Neural progenitor cell (in vitro differentiated cells): ENCODE measurements around the gene ANXA11. TPM values are rescaled to one million over a fixed set of nuclear protein-coding genes. Genes with fewer than 3 reads are reported as not detected.

ENCODE experiments used
- DNase-seq: peaks from one replicate; pipeline ENCODE4 v3.0.0-alpha.2; 2016; ENCODE audit warnings: low spot score
- H2AFZ ChIP-seq: fragments of 200-600 bp; sonication (generic); replicated peaks from 2 replicates; pipeline ENCODE4 v1.6.1; 2016; ENCODE audit warnings: antibody characterized with exemption
- H3F3A ChIP-seq: fragments of 200-600 bp; sonication (generic); 2 replicates; pipeline ENCODE4 v1.6.1; 2016; ENCODE audit warnings: antibody characterized with exemption, low read depth
- H3K27ac ChIP-seq: fragments of 200-600 bp; sonication (generic); 2 replicates; pipeline ENCODE4 v1.5.1; 2016; ENCODE audit warnings: mild to moderate bottlenecking
- H3K27me3 ChIP-seq: fragments of 200-600 bp; sonication (generic); 2 replicates; pipeline ENCODE4 v1.6.1; 2016; ENCODE audit warnings: mild to moderate bottlenecking, moderate library complexity
- H3K36me3 ChIP-seq: fragments of 200-600 bp; sonication (generic); 2 replicates; pipeline ENCODE4 v1.5.1; 2016
- H3K4me1 ChIP-seq: fragments of 200-600 bp; sonication (generic); 2 replicates; pipeline ENCODE4 v1.6.1; 2016; ENCODE audit warnings: mixed run types
- H3K4me2 ChIP-seq: fragments of 200-600 bp; sonication (generic); 2 replicates; pipeline ENCODE4 v1.6.1; 2016
- H3K4me3 ChIP-seq: fragments of 200-600 bp; sonication (generic); 2 replicates; pipeline ENCODE4 v1.5.1; 2016
- H3K79me2 ChIP-seq: fragments of 200-600 bp; sonication (generic); 2 replicates; pipeline ENCODE4 v1.6.1; 2016; ENCODE audit warnings: low read depth
- H3K9ac ChIP-seq: fragments of 200-600 bp; sonication (generic); 2 replicates; pipeline ENCODE4 v1.6.1; 2016
- H3K9me3 ChIP-seq: fragments of 200-600 bp; sonication (generic); 2 replicates; pipeline ENCODE4 v1.5.1; 2016; ENCODE audit warnings: low read depth
- H4K20me1 ChIP-seq: fragments of 200-600 bp; sonication (generic); 2 replicates; pipeline ENCODE4 v1.6.1; 2016; ENCODE audit warnings: low read depth
- H3K27ac Mint-ChIP-seq: 3 replicates; pipeline ENCODE4 v1.8.0; 2021; ENCODE audit warnings: mixed read lengths
- H3K27me3 Mint-ChIP-seq: 2 replicates; pipeline ENCODE4 v1.8.0; 2022; ENCODE audit warnings: low read depth, mild to moderate bottlenecking, inconsistent platforms, moderate library complexity, mixed read lengths; ENCODE audit not compliant: insufficient read depth
- H3K36me3 Mint-ChIP-seq: 3 replicates; pipeline ENCODE4 v1.8.0; 2021; ENCODE audit warnings: mixed read lengths
- H3K4me1 Mint-ChIP-seq: 3 replicates; pipeline ENCODE4 v1.8.0; 2021; ENCODE audit warnings: mixed read lengths
- H3K4me3 Mint-ChIP-seq: 3 replicates; pipeline ENCODE4 v1.8.0; 2021; ENCODE audit warnings: mild to moderate bottlenecking, moderate library complexity, mixed read lengths
- H3K9me3 Mint-ChIP-seq: 3 replicates; pipeline ENCODE4 v1.8.0; 2020; ENCODE audit warnings: mixed read lengths
- CTCF ChIP-seq: fragments of 200-600 bp; sonication (generic); IDR thresholded peaks from 2 replicates; pipeline ENCODE4 v1.5.1; 2017; ENCODE audit warnings: antibody characterized with exemption, mild to moderate bottlenecking
- EZH2 ChIP-seq: fragments of 200-600 bp; sonication (generic); IDR thresholded peaks from 2 replicates; pipeline ENCODE4 v1.6.1; 2017; ENCODE audit warnings: antibody characterized with exemption, mild to moderate bottlenecking, moderate library complexity
- EZH2phosphoT487 ChIP-seq: fragments of 200-600 bp; sonication (generic); IDR thresholded peaks from 2 replicates; pipeline ENCODE4 v1.6.1; 2017; ENCODE audit warnings: antibody characterized with exemption
- total RNA-seq: library from RNA; depleted of rRNA; stranded (reverse); fragments of >200 nt; gene quantifications from 2 replicates; pipeline ENCODE4 v1.2.3, GENCODE V29; 2015; ENCODE audit warnings: low replicate concordance

ANXA11 gene
- total RNA-seq, 1 donor from 2014 or later = 2.7 TPM

DNA sequence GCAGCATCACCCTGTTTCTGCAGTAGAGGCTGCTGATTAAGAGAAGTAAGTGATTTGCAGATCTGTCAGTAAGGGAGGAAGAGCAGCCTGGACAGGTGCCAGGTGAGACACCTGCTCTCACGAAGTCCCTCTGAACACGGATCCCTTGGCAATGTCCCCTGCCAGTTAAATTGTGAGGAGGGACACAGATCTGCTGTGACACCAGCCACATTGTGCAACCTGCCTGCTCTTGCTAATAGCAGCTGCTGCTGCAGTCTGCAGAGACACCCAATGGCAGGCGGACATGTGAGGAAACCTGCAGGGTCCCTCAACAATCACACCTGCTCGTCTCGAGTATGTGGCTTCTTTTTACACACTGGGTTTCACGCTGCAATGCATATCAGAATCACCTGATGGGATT is 31.9 kb downstream of the ANXA11 start:
- H4K20me1 ChIP-seq = no peaks in the 10 kb centered on the region
- H2AFZ ChIP-seq = no peak overlapping the region
- H3K79me2 ChIP-seq = no peaks in the 10 kb centered on the region
- no peaks in the 10 kb centered on the region for H3K27me3 ChIP-seq
- H3K9ac ChIP-seq = no peak overlapping the region
- H3F3A ChIP-seq = no peaks in the 10 kb centered on the region
- H3K4me1 ChIP-seq = peaks cover 9% of the 10 kb centered on the region
- Mint-ChIP-seq H3K9me3 (no peaks in the 10 kb centered on the region), H3K4me3 (no peak overlapping the region), H3K27ac (no peak overlapping the region), H3K4me1 (peaks cover 5% of the 10 kb centered on the region), H3K27me3 (peaks cover 11% of the 10 kb centered on the region), H3K36me3 (no peaks in the 10 kb centered on the region)
- no peak overlapping the region for H3K27ac ChIP-seq
- H3K36me3 ChIP-seq = no peaks in the 10 kb centered on the region
- no peaks in the 10 kb centered on the region for H3K9me3 ChIP-seq
- no peak overlapping the region for H3K4me2 ChIP-seq
- no peak for DNase-seq
- TF ChIP-seq EZH2phosphoT487 (no peak), EZH2 (no peak), CTCF (no peak)
- H3K4me3 ChIP-seq = no peak overlapping the region

- no peak for TF ChIP-seq CTCF
- TF ChIP-seq EZH2phosphoT487 = no peak
- no peak for TF ChIP-seq EZH2
- H3K27ac Mint-ChIP-seq = no peak overlapping the region
- Histone ChIP-seq H3K27me3 (no peaks in the 10 kb centered on the region), H3K79me2 (no peaks in the 10 kb centered on the region), H3K9ac (no peak overlapping the region), H3K4me2 (no peak overlapping the region), H3K4me3 (no peak overlapping the region), H3K4me1 (peaks cover 9% of the 10 kb centered on the region), H3K36me3 (no peaks in the 10 kb centered on the region), H2AFZ (no peak overlapping the region), H3K27ac (no peak overlapping the region), H3F3A (no peaks in the 10 kb centered on the region), H4K20me1 (no peaks in the 10 kb centered on the region), H3K9me3 (no peaks in the 10 kb centered on the region)
- peaks cover 11% of the 10 kb centered on the region for H3K27me3 Mint-ChIP-seq
- DNase-seq = no peak
- H3K9me3 Mint-ChIP-seq = no peaks in the 10 kb centered on the region
- no peaks in the 10 kb centered on the region for H3K36me3 Mint-ChIP-seq
- peaks cover 3% of the 10 kb centered on the region for H3K4me1 Mint-ChIP-seq
- H3K4me3 Mint-ChIP-seq = no peak overlapping the region
These were observed 32.4 kb downstream of the ANXA11 start for GRCh38 chr10:80172896-80173295.

DNA sequence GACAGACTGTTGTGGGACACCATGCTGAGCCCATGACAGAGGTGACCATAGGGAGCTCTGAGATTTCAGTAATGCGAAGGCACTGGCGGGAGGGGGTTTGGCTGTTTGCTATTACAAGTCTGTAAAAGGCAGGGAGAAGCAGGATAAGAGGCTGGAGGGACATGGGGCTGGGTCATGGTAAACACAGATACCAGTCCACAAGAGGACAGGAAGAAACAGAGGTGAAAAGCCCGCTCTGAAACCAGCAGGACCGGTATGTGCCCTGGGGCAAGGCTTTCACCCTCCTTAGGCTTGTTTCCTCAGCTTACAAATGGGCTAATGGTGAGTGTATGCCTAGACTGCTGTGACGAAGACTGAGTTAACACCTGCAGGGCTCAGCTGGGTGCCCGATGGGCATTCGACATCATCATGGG is 34.1 kb downstream of the ANXA11 start:
- peaks cover 11% of the 10 kb centered on the region for H3K27me3 Mint-ChIP-seq
- no peaks in the 10 kb centered on the region for H3F3A ChIP-seq
- no peak overlapping the region for H3K9ac ChIP-seq
- H3K4me3 ChIP-seq = no peak overlapping the region
- H3K27me3 ChIP-seq = no peaks in the 10 kb centered on the region
- H3K9me3 Mint-ChIP-seq = no peaks in the 10 kb centered on the region
- H3K27ac Mint-ChIP-seq = no peak overlapping the region
- H3K9me3 ChIP-seq = no peaks in the 10 kb centered on the region
- H3K36me3 Mint-ChIP-seq = no peaks in the 10 kb centered on the region
- no peak overlapping the region for H3K4me3 Mint-ChIP-seq
- no peaks in the 10 kb centered on the region for H3K79me2 ChIP-seq
- no peaks in the 10 kb centered on the region for H3K36me3 ChIP-seq
- no peak overlapping the region for H3K4me2 ChIP-seq
- no peaks in the 10 kb centered on the region for H4K20me1 ChIP-seq
- H3K27ac ChIP-seq = no peak overlapping the region
- peaks cover 4% of the 10 kb centered on the region for H3K4me1 Mint-ChIP-seq
- H2AFZ ChIP-seq = no peak overlapping the region
- no peak for DNase-seq
- H3K4me1 ChIP-seq = peaks cover 9% of the 10 kb centered on the region
- TF ChIP-seq EZH2phosphoT487 = no peak
- TF ChIP-seq EZH2 = no peak
- TF ChIP-seq CTCF = no peak

DNA sequence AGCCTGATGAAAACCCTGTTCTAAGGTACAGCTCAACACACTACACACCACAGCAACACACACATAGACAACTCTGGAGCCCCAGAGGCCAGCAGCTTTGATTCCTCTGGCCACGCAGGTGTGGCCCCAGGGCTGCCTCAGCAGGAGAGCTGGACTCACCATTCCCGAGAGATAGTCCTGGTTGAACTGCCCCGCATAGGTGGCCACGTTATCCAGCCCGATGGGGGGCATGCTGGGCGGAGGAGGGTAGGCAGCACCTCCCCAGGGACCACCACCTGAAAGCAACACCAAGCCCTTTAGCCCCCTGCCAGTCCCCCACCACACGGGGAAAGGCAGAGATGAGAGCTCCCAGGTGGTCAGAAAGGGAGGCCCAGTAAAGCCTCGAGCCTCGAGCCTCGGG is 34.7 kb downstream of the ANXA11 start:
- H3K4me2 ChIP-seq = no peak overlapping the region
- no peak for TF ChIP-seq CTCF
- TF ChIP-seq EZH2phosphoT487 = no peak
- no peak for TF ChIP-seq EZH2
- no peaks in the 10 kb centered on the region for H3K79me2 ChIP-seq
- peaks cover 9% of the 10 kb centered on the region for H3K4me1 ChIP-seq
- Mint-ChIP-seq H3K36me3 (peaks cover 3% of the 10 kb centered on the region), H3K4me1 (peaks cover 8% of the 10 kb centered on the region), H3K9me3 (no peaks in the 10 kb centered on the region), H3K27ac (no peak overlapping the region), H3K4me3 (no peak overlapping the region), H3K27me3 (peaks cover 11% of the 10 kb centered on the region)
- no peak overlapping the region for H3K9ac ChIP-seq
- no peaks in the 10 kb centered on the region for H3K27me3 ChIP-seq
- H3K27ac ChIP-seq = no peak overlapping the region
- no peaks in the 10 kb centered on the region for H3F3A ChIP-seq
- DNase-seq = no peak
- H3K9me3 ChIP-seq = no peaks in the 10 kb centered on the region
- no peak overlapping the region for H3K4me3 ChIP-seq
- H3K36me3 ChIP-seq = no peaks in the 10 kb centered on the region
- no peaks in the 10 kb centered on the region for H4K20me1 ChIP-seq
- H2AFZ ChIP-seq = no peak overlapping the region
